H1 (cell line): ENCODE measurements around the gene PDZRN3. TPM values are rescaled to one million over a fixed set of nuclear protein-coding genes. Genes with fewer than 3 reads are reported as not detected.

Experiments used
- CTCF ChIA-PET: fragments of 300-600 bp; sonication (Branson Sonifier 250); formaldehyde crosslinking; loops from one replicate; lab custom pipeline; 2021; ENCODE audit not compliant: partially characterized antibody; lab: Charles Lee
- POLR2A ChIA-PET: fragments of 300-600 bp; sonication (Branson Sonifier 250); formaldehyde crosslinking; loops from one replicate; lab custom pipeline; 2021; ENCODE audit warnings: inconsistent platforms; ENCODE audit not compliant: partially characterized antibody; lab: Charles Lee
- DNase-seq, 2 experiments: peaks; one replicate each; pipeline versions ENCODE4 v3.0.0 to v3.0.0-alpha.2; 2010 to 2022; ENCODE audit warnings: low spot score in 2 of 2, low read depth in 1 of 2, mixed read lengths in 1 of 2
- FAIRE-seq: peaks from 2 replicates; lab custom pipeline; 2011; peaks lifted over from hg19 to GRCh38; lab: Jason Lieb, UNC
- H2AFZ ChIP-seq: 2 replicates; pipeline ENCODE4 v1.8.1; 2012; ENCODE audit warnings: low read length, inconsistent platforms
- H2AK5ac ChIP-seq: 2 replicates; pipeline ENCODE4 v1.6.1; 2013; ENCODE audit warnings: low read depth, low read length
- H2BK120ac ChIP-seq: replicated peaks from 2 replicates; pipeline ENCODE3; 2013; ENCODE audit warnings: low read depth, low read length, inconsistent platforms
- H2BK12ac ChIP-seq: 2 replicates; pipeline ENCODE4 v1.6.1; 2013; ENCODE audit warnings: low read depth, low read length
- H2BK15ac ChIP-seq: 2 replicates; pipeline ENCODE4 v1.6.1; 2013; ENCODE audit warnings: low read length
- H2BK20ac ChIP-seq: 2 replicates; pipeline ENCODE4 v1.6.1; 2013; ENCODE audit warnings: low read length
- H2BK5ac ChIP-seq: 2 replicates; pipeline ENCODE4 v1.6.1; 2013; ENCODE audit warnings: low read depth, low read length
- H3K14ac ChIP-seq: 2 replicates; pipeline ENCODE4 v1.6.1; 2013; ENCODE audit warnings: inconsistent platforms; ENCODE audit not compliant: insufficient read length
- H3K18ac ChIP-seq: 2 replicates; pipeline ENCODE4 v1.6.1; 2013; ENCODE audit warnings: low read length; ENCODE audit errors: extremely low read depth
- H3K23ac ChIP-seq: 2 replicates; pipeline ENCODE4 v1.6.1; 2013; ENCODE audit warnings: inconsistent platforms; ENCODE audit not compliant: insufficient read length
- H3K23me2 ChIP-seq: 2 replicates; pipeline ENCODE4 v1.6.1; 2013; ENCODE audit warnings: low read depth, low read length
- H3K27ac ChIP-seq: 2 replicates; pipeline ENCODE4 v1.6.1; 2011; ENCODE audit warnings: low read depth, low read length, inconsistent platforms
- H3K27me3 ChIP-seq, 4 experiments: replicated peaks in 1 of 4; 1 replicate in 1 of 4; 2 replicates in 3 of 4; pipeline versions ENCODE4 v1.6.1 to v1.8.1; 2011 to 2013; ENCODE audit warnings: low read length in 3 of 4, mild to moderate bottlenecking in 3 of 4, inconsistent platforms in 2 of 4, mixed read lengths in 2 of 4, moderate library complexity in 1 of 4; ENCODE audit not compliant: control insufficient read depth in 3 of 4, insufficient read depth in 3 of 4; ENCODE audit errors: extremely low read depth in 1 of 4
- H3K36me3 ChIP-seq, 4 experiments: 2 replicates each; pipeline versions ENCODE4 v1.6.1 to v1.8.1; 2011 to 2013; ENCODE audit warnings: mild to moderate bottlenecking in 4 of 4, low read length in 3 of 4, moderate library complexity in 2 of 4, control low read depth in 1 of 4, inconsistent platforms in 1 of 4; ENCODE audit not compliant: insufficient read depth in 4 of 4, control insufficient read depth in 2 of 4
- H3K4ac ChIP-seq: replicated peaks from 2 replicates; pipeline ENCODE3; 2013; ENCODE audit warnings: low read length, low read depth, mixed read lengths, inconsistent platforms; ENCODE audit not compliant: insufficient read length
- H3K4me1 ChIP-seq, 4 experiments: replicated peaks in 1 of 4; 1 replicate in 1 of 4; 2 replicates in 3 of 4; pipeline versions ENCODE4 v1.6.1 to v1.8.1; 2011 to 2013; ENCODE audit warnings: low read length in 3 of 4, inconsistent platforms in 2 of 4, mixed read lengths in 1 of 4; ENCODE audit not compliant: insufficient read depth in 4 of 4, control insufficient read depth in 3 of 4
- H3K4me2 ChIP-seq, 2 experiments: 2 replicates each; pipeline versions ENCODE4 v1.6.1 to v1.8.1; 2011 to 2013; ENCODE audit warnings: low read depth in 2 of 2, low read length in 2 of 2, control low read depth in 1 of 2, inconsistent platforms in 1 of 2, mild to moderate bottlenecking in 1 of 2; ENCODE audit not compliant: insufficient read depth in 1 of 2
- H3K4me3 ChIP-seq, 4 experiments: fragments of 200-600, 300-600 bp in 1 of 4; sonication (generic), shearing (Covaris generic), sonication (Bioruptor Twin) in 1 of 4; 2 replicates each; pipeline versions ENCODE4 v1.5.1 to v1.8.1; 2011 to 2016; ENCODE audit warnings: low read length in 4 of 4, low read depth in 3 of 4, control low read depth in 2 of 4, inconsistent platforms in 2 of 4, mild to moderate bottlenecking in 2 of 4, mixed read lengths in 1 of 4, moderate library complexity in 1 of 4; ENCODE audit not compliant: insufficient read depth in 2 of 4; ENCODE audit errors: extremely low read depth in 1 of 4
- H3K56ac ChIP-seq: replicated peaks from 2 replicates; pipeline ENCODE3; 2013; ENCODE audit warnings: low read depth, mild to moderate bottlenecking, mixed read lengths, low read length, inconsistent platforms; ENCODE audit not compliant: insufficient read length
- H3K79me1 ChIP-seq: 2 replicates; pipeline ENCODE4 v1.6.1; 2013; ENCODE audit warnings: low read depth, low read length, control low read depth
- H3K79me2 ChIP-seq, 2 experiments: 2 replicates each; pipeline versions ENCODE4 v1.6.1 to v1.8.1; 2012 to 2013; ENCODE audit warnings: low read length in 2 of 2, mild to moderate bottlenecking in 2 of 2, inconsistent platforms in 1 of 2; ENCODE audit not compliant: insufficient read depth in 2 of 2, control insufficient read depth in 1 of 2
- H3K9ac ChIP-seq, 4 experiments: replicated peaks in 1 of 4; 1 replicate in 1 of 4; 2 replicates in 3 of 4; pipeline versions ENCODE4 v1.6.1 to v1.8.1; 2011 to 2013; ENCODE audit warnings: low read depth in 3 of 4, low read length in 3 of 4, control low read depth in 2 of 4, mild to moderate bottlenecking in 2 of 4, moderate library complexity in 2 of 4, inconsistent platforms in 1 of 4; ENCODE audit errors: extremely low read depth in 1 of 4
- H3K9me3 ChIP-seq, 2 experiments: 2 replicates each; pipeline versions ENCODE4 v1.6.1 to v1.8.1; 2012 to 2013; ENCODE audit warnings: mild to moderate bottlenecking in 2 of 2, moderate library complexity in 2 of 2, control low read depth in 1 of 2, inconsistent platforms in 1 of 2, low read depth in 1 of 2, low read length in 1 of 2, mixed read lengths in 1 of 2; ENCODE audit not compliant: insufficient read depth in 2 of 2
- H4K20me1 ChIP-seq, 2 experiments: replicated peaks in 1 of 2; 2 replicates each; pipeline versions ENCODE3 to v1.8.1; 2011 to 2013; ENCODE audit warnings: inconsistent platforms in 2 of 2, low read length in 2 of 2, mild to moderate bottlenecking in 1 of 2; ENCODE audit not compliant: insufficient read depth in 2 of 2, control insufficient read depth in 1 of 2
- H4K5ac ChIP-seq: 2 replicates; pipeline ENCODE4 v1.6.1; 2013; ENCODE audit warnings: low read length, low read depth, mixed read lengths, inconsistent platforms; ENCODE audit not compliant: insufficient read length
- H4K8ac ChIP-seq: 2 replicates; pipeline ENCODE4 v1.8.0; 2013; ENCODE audit warnings: mild to moderate bottlenecking, moderate library complexity, low read length, inconsistent platforms; ENCODE audit not compliant: insufficient read depth; ENCODE audit errors: extremely low read depth
- H4K91ac ChIP-seq: replicated peaks from 2 replicates; pipeline ENCODE3; 2013; ENCODE audit warnings: low read length, mixed read lengths, inconsistent platforms; ENCODE audit not compliant: insufficient read length
- BCL11A ChIP-seq, 2 experiments: IDR thresholded peaks; one replicate each; pipeline ENCODE4 v1.6.1; 2011; ENCODE audit warnings: low read depth in 2 of 2, low read length in 2 of 2, mild to moderate bottlenecking in 2 of 2
- GTF2F1 ChIP-seq: IDR thresholded peaks from 2 replicates; pipeline ENCODE4 v1.6.1; 2012; ENCODE audit warnings: low read depth, low read length, improper control_type of control experiment, borderline replicate concordance
- KDM4A ChIP-seq: IDR thresholded peaks from one replicate; pipeline ENCODE4 v1.7.1; 2012; ENCODE audit warnings: low read depth, mild to moderate bottlenecking, moderate library complexity, low read length, inconsistent platforms; ENCODE audit not compliant: severe bottlenecking
- NRF1 ChIP-seq: IDR thresholded peaks from 2 replicates; pipeline ENCODE4 v1.6.1; 2011; ENCODE audit warnings: mild to moderate bottlenecking, low read depth, low read length, improper control_type of control experiment
- RFX5 ChIP-seq: IDR thresholded peaks from 2 replicates; pipeline ENCODE4 v1.6.1; 2011; ENCODE audit warnings: low read depth, low read length, improper control_type of control experiment, borderline replicate concordance
- SAP30 ChIP-seq: fragments of 300-600 bp; sonication (generic); IDR thresholded peaks from 2 replicates; pipeline ENCODE4 v1.7.1; 2012; ENCODE audit warnings: low read length, moderate library complexity, mild to moderate bottlenecking, inconsistent platforms; ENCODE audit not compliant: insufficient read depth, insufficient replicate concordance
- SUZ12 ChIP-seq: fragments of 200-600 bp; sonication (generic); IDR thresholded peaks from 2 replicates; pipeline ENCODE4 v1.6.1; 2012; ENCODE audit warnings: mild to moderate bottlenecking, inconsistent platforms, low read length, moderate library complexity, mixed read lengths
- TAF1 ChIP-seq: IDR thresholded peaks from 2 replicates; pipeline ENCODE4 v1.6.1; 2011; ENCODE audit warnings: mild to moderate bottlenecking, low read depth, low read length
- WGBS, 2 experiments: shearing (Covaris generic) in 1 of 2; methylation state at CpG; one replicate each; pipeline versions ENCODE4 v1.1.6 to v1.1.7; 2013 to 2015; ENCODE audit warnings: low lambda C conversion rate in 2 of 2, mixed read lengths in 2 of 2, inconsistent platforms in 1 of 2, low coverage in 1 of 2, missing lambda C conversion rate in 1 of 2; ENCODE audit not compliant: insufficient replicate concordance in 2 of 2, insufficient coverage in 1 of 2, insufficient read length in 1 of 2; ENCODE audit errors: extremely low coverage in 1 of 2, missing lambda C conversion rate in 1 of 2; 5-methylcytosine and 5-hydroxymethylcytosine counted together
- polyA plus RNA-seq, 7 experiments: library from polyadenylated mRNA; depleted of rRNA in 3 of 7; stranded (reverse) in 5 of 7; unstranded in 2 of 7; fragments of >200 nt in 5 of 7; fragments of 200-250 nt in 2 of 7; gene quantifications; 1 replicate in 5 of 7; 2 replicates in 1 of 7; 4 replicates in 1 of 7; pipeline versions ENCODE4 v1.2.1 to v1.2.3, GENCODE V29; 2011 to 2013; ENCODE audit warnings: missing spikeins in 2 of 7, mixed read lengths in 2 of 7
- total RNA-seq: library from RNA; stranded (reverse); fragmentation: NEBNext Ultra II Directional; extraction: Animal tissue kit (Norgen Biotek cat#: 25700); gene quantifications from 2 replicates; pipeline ENCODE4 v1.2.1, GENCODE V29; 2021

PDZRN3 gene
- total and polyA plus RNA-seq, 2 of the 8 experiments (the other 6 are each of a cell fraction or from before 2014, with no cell fraction given): 4.2 to 20.5 TPM

DNA sequence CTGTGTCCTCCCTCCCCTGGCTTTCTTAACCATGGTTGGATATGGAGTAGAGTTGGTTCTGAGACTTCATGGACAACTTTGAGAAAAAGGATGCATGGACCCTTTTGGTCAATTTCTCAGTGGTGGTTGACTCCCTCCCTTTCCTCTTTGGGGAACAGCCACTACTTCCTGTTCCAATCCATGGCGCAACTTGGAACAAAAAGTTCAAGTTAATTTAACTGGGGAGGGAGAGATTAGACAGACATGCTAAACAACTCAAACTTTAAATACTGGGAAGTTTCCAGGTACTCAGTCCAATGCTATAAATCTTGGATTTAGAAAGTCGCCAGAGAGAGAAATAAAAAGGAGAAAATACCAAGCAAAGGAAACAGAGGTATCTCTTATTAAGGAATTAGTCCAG is 202.2 kb downstream of the PDZRN3 start:
- CTCF ChIA-PET: interaction anchor here (0.8 kb wide), 1 partner anchor 12 kb away, joined by 3 read pairs; no protein-coding TSS in a partner anchor
- no peaks in the 10 kb centered on the region for H3K9me3 ChIP-seq
- H3K4me3 ChIP-seq: no peak overlapping the region
- no peak overlapping the region for H4K91ac ChIP-seq
- no peak overlapping the region for H3K14ac ChIP-seq
- H3K4ac ChIP-seq: no peak overlapping the region
- H2BK15ac ChIP-seq: no peak overlapping the region
- H3K79me1 ChIP-seq: no peaks in the 10 kb centered on the region
- no peak overlapping the region for H4K8ac ChIP-seq
- no peak overlapping the region for H3K4me2 ChIP-seq
- peaks cover 0 to 4% of the 10 kb centered on the region in 2 experiments for H4K20me1 ChIP-seq
- 0 out of 4 replicates have a peak, but pooled peaks cover 0 to 2% of the 10 kb centered on the region in 2 experiments for H3K79me2 ChIP-seq
- no peak overlapping the region for H3K56ac ChIP-seq
- no peak overlapping the region for H2AFZ ChIP-seq
- no peak for DNase-seq
- H3K23ac ChIP-seq: no peak overlapping the region
- H3K27me3 ChIP-seq: no peaks in the 10 kb centered on the region
- no peak overlapping the region for H3K27ac ChIP-seq
- no peak overlapping the region for H4K5ac ChIP-seq
- no peak overlapping the region for H2BK120ac ChIP-seq
- TF ChIP-seq KDM4A (no peak), RFX5 (no peak), SUZ12 (no peak), NRF1 (no peak), TAF1 (no peak), BCL11A (IDR thresholded peaks at IDR 0.05; ENCODE audit: low read depth in 2 of 2, low read length in 2 of 2) (no peak), SAP30 (no peak), GTF2F1 (no peak)
- H2BK12ac ChIP-seq: no peak overlapping the region
- H3K23me2 ChIP-seq: no peaks in the 10 kb centered on the region
- POLR2A ChIA-PET: no interaction called here
- H3K9ac ChIP-seq: no peak overlapping the region
- no peak overlapping the region for H3K18ac ChIP-seq
- no peak for FAIRE-seq
- H2AK5ac ChIP-seq: no peak overlapping the region
- peaks cover 0 to 4% (median 0%) of the 10 kb centered on the region in 4 experiments; a peak in 1 of 7 replicates for H3K4me1 ChIP-seq
- H2BK20ac ChIP-seq: no peak overlapping the region
- no peaks in the 10 kb centered on the region for H3K36me3 ChIP-seq
- no peak overlapping the region for H2BK5ac ChIP-seq
- WGBS, 2 experiments: 87% methylated on average over 2 of the region's 2 CpGs; no CpG with 5 or more reads in 1 of the 2 experiments
